Skeletal muscle satellite cell (primary cell): ENCODE results near the gene RNF182.

Experiments
- H3K27me3 ChIP-seq: 2 replicates; pipeline ENCODE4 v1.7.0; 2013; ENCODE audit warnings: low read length; ENCODE audit not compliant: control insufficient read depth, insufficient read depth
- H3K36me3 ChIP-seq: 2 replicates; pipeline ENCODE4 v1.7.0; 2013; ENCODE audit warnings: mild to moderate bottlenecking, control low read depth, low read length; ENCODE audit not compliant: insufficient read depth
- H3K4me1 ChIP-seq: 2 replicates; pipeline ENCODE4 v1.7.0; 2013; ENCODE audit warnings: low read length; ENCODE audit not compliant: control insufficient read depth, insufficient read depth
- H3K4me2 ChIP-seq: 2 replicates; pipeline ENCODE4 v1.7.0; 2013; ENCODE audit warnings: mild to moderate bottlenecking, low read length
- H3K4me3 ChIP-seq: 2 replicates; pipeline ENCODE4 v1.7.0; 2013; ENCODE audit warnings: low read length
- H3K9ac ChIP-seq: 2 replicates; pipeline ENCODE4 v1.7.0; 2013; ENCODE audit warnings: mild to moderate bottlenecking, low read depth, low read length, moderate library complexity
- H3K9me3 ChIP-seq: replicated peaks from 2 replicates; pipeline ENCODE4 v1.7.0; 2013; ENCODE audit warnings: mild to moderate bottlenecking, control low read depth, low read length

Gene RNF182

GRCh38 chr6:13907001-13907350 is 17.8 kb upstream of the RNF182 start:
- Histone ChIP-seq H3K36me3 (no peaks in the 10 kb centered on the region), H3K9ac (no peak overlapping the region), H3K9me3 (no peaks in the 10 kb centered on the region), H3K4me2 (no peak overlapping the region), H3K27me3 (peaks cover 64% of the 10 kb centered on the region), H3K4me3 (no peak overlapping the region), H3K4me1 (no peaks in the 10 kb centered on the region)

- peaks cover 60% of the 10 kb centered on the region for H3K27me3 ChIP-seq
- H3K4me1 ChIP-seq: no peaks in the 10 kb centered on the region
- H3K36me3 ChIP-seq: no peaks in the 10 kb centered on the region
- no peak overlapping the region for H3K4me3 ChIP-seq
- H3K4me2 ChIP-seq: no peak overlapping the region
- H3K9ac ChIP-seq: no peak overlapping the region
- H3K9me3 ChIP-seq: no peaks in the 10 kb centered on the region
Observed at GRCh38 chr6:13907614-13908215, 17.0 kb upstream of the RNF182 start.

- peaks cover 55% of the 10 kb centered on the region for H3K27me3 ChIP-seq
- H3K4me1 ChIP-seq: no peaks in the 10 kb centered on the region
- no peaks in the 10 kb centered on the region for H3K36me3 ChIP-seq
- H3K9me3 ChIP-seq: no peaks in the 10 kb centered on the region
- no peak overlapping the region for H3K4me2 ChIP-seq
- no peak overlapping the region for H3K9ac ChIP-seq
- H3K4me3 ChIP-seq: no peak overlapping the region
Observed at GRCh38 chr6:13908955-13909381, 15.8 kb upstream of the RNF182 start.

GRCh38 chr6:13910443-13910842 is 14.3 kb upstream of the RNF182 start:
- Histone ChIP-seq H3K4me2 (no peak overlapping the region), H3K9me3 (no peaks in the 10 kb centered on the region), H3K27me3 (peaks cover 48% of the 10 kb centered on the region), H3K4me1 (no peaks in the 10 kb centered on the region), H3K36me3 (no peaks in the 10 kb centered on the region), H3K4me3 (no peak overlapping the region), H3K9ac (no peak overlapping the region)

GRCh38 chr6:13911337-13911736 is 13.4 kb upstream of the RNF182 start:
- Histone ChIP-seq H3K4me1 (no peaks in the 10 kb centered on the region), H3K27me3 (peaks cover 48% of the 10 kb centered on the region), H3K9ac (no peak overlapping the region), H3K4me2 (no peak overlapping the region), H3K36me3 (no peaks in the 10 kb centered on the region), H3K4me3 (no peak overlapping the region), H3K9me3 (no peaks in the 10 kb centered on the region)

GRCh38 chr6:13913226-13914001 is 11.3 kb upstream of the RNF182 start:
- Histone ChIP-seq H3K4me2 (no peak overlapping the region), H3K4me3 (no peak overlapping the region), H3K36me3 (no peaks in the 10 kb centered on the region), H3K27me3 (peaks cover 33% of the 10 kb centered on the region), H3K9me3 (no peaks in the 10 kb centered on the region), H3K9ac (no peak overlapping the region), H3K4me1 (peaks cover 2% of the 10 kb centered on the region)

GRCh38 chr6:13914351-13914750 is 10.4 kb upstream of the RNF182 start:
- H3K9me3 ChIP-seq: no peaks in the 10 kb centered on the region
- H3K4me3 ChIP-seq: no peak overlapping the region
- H3K4me2 ChIP-seq: no peak overlapping the region
- H3K9ac ChIP-seq: no peak overlapping the region
- H3K4me1 ChIP-seq: peaks cover 2% of the 10 kb centered on the region
- no peaks in the 10 kb centered on the region for H3K36me3 ChIP-seq
- peaks cover 32% of the 10 kb centered on the region for H3K27me3 ChIP-seq

GRCh38 chr6:13915561-13916229 is 9.1 kb upstream of the RNF182 start:
- no peak overlapping the region for H3K4me3 ChIP-seq
- peaks cover 2% of the 10 kb centered on the region for H3K4me1 ChIP-seq
- no peaks in the 10 kb centered on the region for H3K36me3 ChIP-seq
- H3K4me2 ChIP-seq: no peak overlapping the region
- H3K27me3 ChIP-seq: peaks cover 21% of the 10 kb centered on the region
- no peak overlapping the region for H3K9ac ChIP-seq
- H3K9me3 ChIP-seq: no peaks in the 10 kb centered on the region

- H3K9ac ChIP-seq: no peak overlapping the region
- H3K4me2 ChIP-seq: no peak overlapping the region
- H3K4me1 ChIP-seq: peaks cover 2% of the 10 kb centered on the region
- no peaks in the 10 kb centered on the region for H3K36me3 ChIP-seq
- peaks cover 17% of the 10 kb centered on the region for H3K27me3 ChIP-seq
- no peak overlapping the region for H3K4me3 ChIP-seq
- no peaks in the 10 kb centered on the region for H3K9me3 ChIP-seq
Observed at GRCh38 chr6:13916230-13916944, 8.4 kb upstream of the RNF182 start.

- H3K9ac ChIP-seq: no peak overlapping the region
- H3K4me3 ChIP-seq: no peak overlapping the region
- H3K27me3 ChIP-seq: peaks cover 17% of the 10 kb centered on the region
Observed at GRCh38 chr6:13917141-13917540, 7.6 kb upstream of the RNF182 start.

GRCh38 chr6:13918686-13919250 is 6.0 kb upstream of the RNF182 start:
- Histone ChIP-seq H3K36me3 (no peaks in the 10 kb centered on the region), H3K9ac (no peak overlapping the region), H3K4me1 (peaks cover 8% of the 10 kb centered on the region), H3K4me2 (no peak overlapping the region), H3K4me3 (no peak overlapping the region), H3K9me3 (no peaks in the 10 kb centered on the region), H3K27me3 (peaks cover 12% of the 10 kb centered on the region)

More at GRCh38 chr6:13917141-13917540, 7.6 kb upstream of the RNF182 start:
- H3K4me2 ChIP-seq: no peak overlapping the region
- H3K4me1 ChIP-seq: peaks cover 2% of the 10 kb centered on the region
- H3K36me3 ChIP-seq: no peaks in the 10 kb centered on the region
- H3K9me3 ChIP-seq: no peaks in the 10 kb centered on the region
